ENCODE data around the gene ENAM.

ENAM gene

GRCh38 chr4:70619778-70620177 lies 8.8 kb upstream of the ENAM start:
- no peaks in the 10 kb centered on the region for H3K9me3 Mint-ChIP-seq
- peaks cover 6% of the 10 kb centered on the region for H3K27me3 Mint-ChIP-seq (ENCODE audit: low read depth)
- H3K4me3 Mint-ChIP-seq: no peak overlapping the region
- H3K36me3 Mint-ChIP-seq (ENCODE audit: low read depth): no peaks in the 10 kb centered on the region
- no peaks in the 10 kb centered on the region for H3K4me1 Mint-ChIP-seq
- TF ChIP-seq CTCF (IDR thresholded peaks at IDR 0.05; ENCODE audit: unreplicated experiment in 3 of 3): no peak
- no peak overlapping the region for H3K27ac Mint-ChIP-seq

- H3K9me3 Mint-ChIP-seq: no peaks in the 10 kb centered on the region
- no peak overlapping the region for H3K27ac Mint-ChIP-seq
- TF ChIP-seq CTCF (IDR thresholded peaks at IDR 0.05; ENCODE audit: unreplicated experiment in 3 of 3): no peak
- H3K36me3 Mint-ChIP-seq (ENCODE audit: low read depth): no peaks in the 10 kb centered on the region
- H3K4me1 Mint-ChIP-seq: no peaks in the 10 kb centered on the region
- no peak overlapping the region for H3K4me3 Mint-ChIP-seq
- no peaks in the 10 kb centered on the region for H3K27me3 Mint-ChIP-seq (ENCODE audit: low read depth)
These were observed 5.2 kb upstream of the ENAM start for GRCh38 chr4:70623323-70623722.

GRCh38 chr4:70624226-70624793 lies 4.2 kb upstream of the ENAM start:
- H3K27me3 Mint-ChIP-seq (ENCODE audit: low read depth): no peaks in the 10 kb centered on the region
- H3K36me3 Mint-ChIP-seq (ENCODE audit: low read depth): no peaks in the 10 kb centered on the region
- TF ChIP-seq CTCF (IDR thresholded peaks at IDR 0.05; ENCODE audit: unreplicated experiment in 3 of 3): no peak
- H3K4me1 Mint-ChIP-seq: no peaks in the 10 kb centered on the region
- no peak overlapping the region for H3K27ac Mint-ChIP-seq
- no peak overlapping the region for H3K4me3 Mint-ChIP-seq
- no peaks in the 10 kb centered on the region for H3K9me3 Mint-ChIP-seq

- TF ChIP-seq CTCF (IDR thresholded peaks at IDR 0.05; ENCODE audit: unreplicated experiment in 3 of 3): no peak
- H3K27me3 Mint-ChIP-seq (ENCODE audit: low read depth): peaks cover 3% of the 10 kb centered on the region
- no peaks in the 10 kb centered on the region for H3K36me3 Mint-ChIP-seq (ENCODE audit: low read depth)
- H3K27ac Mint-ChIP-seq: no peak overlapping the region
- no peaks in the 10 kb centered on the region for H3K4me1 Mint-ChIP-seq
- H3K4me3 Mint-ChIP-seq: no peak overlapping the region
- no peaks in the 10 kb centered on the region for H3K9me3 Mint-ChIP-seq
These were observed 924 bp upstream of the ENAM start for GRCh38 chr4:70627620-70628019.

- no peak for TF ChIP-seq CTCF (IDR thresholded peaks at IDR 0.05; ENCODE audit: unreplicated experiment in 3 of 3)
- H3K36me3 Mint-ChIP-seq (ENCODE audit: low read depth): no peaks in the 10 kb centered on the region
- H3K27me3 Mint-ChIP-seq (ENCODE audit: low read depth): peaks cover 3% of the 10 kb centered on the region
- H3K27ac Mint-ChIP-seq: no peak overlapping the region
- H3K9me3 Mint-ChIP-seq: no peaks in the 10 kb centered on the region
- no peak overlapping the region for H3K4me3 Mint-ChIP-seq
- no peaks in the 10 kb centered on the region for H3K4me1 Mint-ChIP-seq
These were observed 1.0 kb downstream of the ENAM start for GRCh38 chr4:70629469-70630090.

GRCh38 chr4:70630162-70630561 lies 1.6 kb downstream of the ENAM start:
- no peak overlapping the region for H3K4me3 Mint-ChIP-seq
- TF ChIP-seq CTCF (IDR thresholded peaks at IDR 0.05; ENCODE audit: unreplicated experiment in 3 of 3): no peak
- no peak overlapping the region for H3K27ac Mint-ChIP-seq
- peaks cover 3% of the 10 kb centered on the region for H3K27me3 Mint-ChIP-seq (ENCODE audit: low read depth)
- no peaks in the 10 kb centered on the region for H3K9me3 Mint-ChIP-seq
- no peaks in the 10 kb centered on the region for H3K4me1 Mint-ChIP-seq
- H3K36me3 Mint-ChIP-seq (ENCODE audit: low read depth): no peaks in the 10 kb centered on the region
